ENCODE data around the gene NOSTRIN. TPM values are rescaled to one million over a fixed set of nuclear protein-coding genes. Genes with fewer than 3 reads are reported as not detected.

The NOSTRIN gene
- total and polyA plus RNA-seq, 4 donors: 11.4 to 20.4 (median 13.9) TPM

DNA sequence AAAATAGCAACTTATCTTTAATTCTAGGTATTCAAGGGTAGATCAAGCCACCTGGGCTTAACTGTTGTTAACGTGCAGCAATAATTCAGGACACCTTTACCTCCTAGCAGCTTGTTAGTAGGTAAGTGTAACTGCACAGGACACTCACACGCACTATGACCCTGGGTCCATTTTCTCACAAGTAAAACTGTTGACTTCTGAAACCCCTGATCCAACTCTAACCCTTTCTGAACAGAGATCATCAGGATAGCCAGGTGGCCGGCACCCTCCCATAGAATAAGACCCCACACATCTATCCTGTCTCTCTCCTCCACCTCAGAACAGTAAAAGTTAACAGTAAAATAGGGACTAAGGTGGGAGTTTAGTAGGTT is 87.2 kb downstream of the NOSTRIN start:
- WGBS (ENCODE audit: insufficient coverage): no CpG with 5 or more reads among the region's 3 CpGs
- Histone ChIP-seq H3K36me3 (ENCODE audit: control insufficient read depth, insufficient read depth, low read length) (peaks cover 3% of the 10 kb centered on the region), H3K27ac (ENCODE audit: low read depth, low read length) (no peak overlapping the region), H3K27me3 (ENCODE audit: control insufficient read depth, insufficient read depth, low read length) (no peaks in the 10 kb centered on the region), H3K4me3 (ENCODE audit: low read depth, low read length) (peak overlapping the region; percentile 79), H3K4me1 (ENCODE audit: control insufficient read depth, insufficient read depth, low read length) (peaks cover 4% of the 10 kb centered on the region), H3K9me3 (ENCODE audit: control insufficient read depth, insufficient read depth, low read length) (no peaks in the 10 kb centered on the region)
- no peak for DNase-seq (ENCODE audit: low read depth in 4 of 6, low spot score in 6 of 6)

DNA sequence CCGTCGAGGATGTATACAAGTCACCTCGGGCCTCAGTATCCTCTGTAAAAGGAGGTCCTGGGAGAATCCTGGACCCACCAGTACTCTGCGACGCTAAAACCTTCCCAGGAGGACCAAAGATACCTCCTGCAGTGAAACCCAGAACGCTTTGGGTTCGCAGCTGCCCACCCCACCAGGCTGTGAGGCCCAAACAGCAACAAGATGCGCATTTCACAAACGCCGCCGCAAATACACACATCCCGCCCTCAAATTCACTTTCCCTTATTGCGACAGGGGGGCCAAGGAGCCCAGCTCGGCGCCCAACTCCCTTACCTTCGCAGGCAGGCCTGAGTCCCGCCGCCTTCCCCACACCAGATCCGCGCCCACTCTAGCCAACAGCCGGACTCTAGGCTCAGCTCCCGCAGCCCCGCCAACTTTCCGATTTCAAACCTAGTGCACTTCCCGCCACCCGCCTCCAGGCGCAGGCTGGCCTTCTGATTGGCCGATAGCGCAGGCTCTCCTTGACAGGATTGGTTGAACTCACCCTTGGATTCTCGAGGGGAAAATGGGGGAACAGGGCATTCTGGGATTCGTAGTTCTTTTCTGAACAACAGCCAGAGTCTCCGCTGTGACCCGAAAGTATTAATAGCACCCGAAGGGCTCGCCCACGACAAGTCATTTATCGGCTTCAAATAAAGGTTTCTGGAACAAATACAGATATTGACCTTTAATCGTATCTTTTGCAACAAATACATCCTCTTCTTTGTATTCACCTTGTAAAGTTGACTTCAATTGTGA is 87.8 kb downstream of the NOSTRIN start, which contains the start of gene SPC25:
Gene SPC25, minus strand, starts transcription at position 425 of the 777 bp plus-strand sequence. CDS start 911 bp downstream, outside the sequence.
- WGBS (ENCODE audit: insufficient coverage): under 1% methylated on average over 32 of the region's 38 CpGs
- no peak within 1 kb of the TSS for H3K27ac ChIP-seq (ENCODE audit: low read depth, low read length)
- no peaks in the 10 kb centered on the region for H3K9me3 ChIP-seq (ENCODE audit: control insufficient read depth, insufficient read depth, low read length)

GRCh38 chr2:168892327-168892726 is 89.9 kb downstream of the NOSTRIN start:
- H3K9me3 ChIP-seq (ENCODE audit: control insufficient read depth, insufficient read depth, low read length): no peaks in the 10 kb centered on the region
- peaks cover 4% of the 10 kb centered on the region for H3K4me1 ChIP-seq (ENCODE audit: control insufficient read depth, insufficient read depth, low read length)
- H3K36me3 ChIP-seq (ENCODE audit: control insufficient read depth, insufficient read depth, low read length): peaks cover 3% of the 10 kb centered on the region
- no peak overlapping the region for H3K27ac ChIP-seq (ENCODE audit: low read depth, low read length)
- no peak for DNase-seq (ENCODE audit: low read depth in 4 of 6, low spot score in 6 of 6)
- no peak overlapping the region for H3K4me3 ChIP-seq (ENCODE audit: low read depth, low read length)
- no peaks in the 10 kb centered on the region for H3K27me3 ChIP-seq (ENCODE audit: control insufficient read depth, insufficient read depth, low read length)
- no CpG with 5 or more reads among the region's 3 CpGs for WGBS (ENCODE audit: insufficient coverage)

More for the DNA sequence above, 87.8 kb downstream of the NOSTRIN start, which contains the start of gene SPC25:
- H3K27me3 ChIP-seq (ENCODE audit: control insufficient read depth, insufficient read depth, low read length): no peaks in the 10 kb centered on the region
- peak; percentile 77 to 98 (median 90) for DNase-seq (ENCODE audit: low read depth in 4 of 6, low spot score in 6 of 6)
- H3K4me1 ChIP-seq (ENCODE audit: control insufficient read depth, insufficient read depth, low read length): peaks cover 4% of the 10 kb centered on the region
- H3K36me3 ChIP-seq (ENCODE audit: control insufficient read depth, insufficient read depth, low read length): peaks cover 3% of the 10 kb centered on the region
- peak within 1 kb of the TSS; percentile 79 for H3K4me3 ChIP-seq (ENCODE audit: low read depth, low read length)

DNA sequence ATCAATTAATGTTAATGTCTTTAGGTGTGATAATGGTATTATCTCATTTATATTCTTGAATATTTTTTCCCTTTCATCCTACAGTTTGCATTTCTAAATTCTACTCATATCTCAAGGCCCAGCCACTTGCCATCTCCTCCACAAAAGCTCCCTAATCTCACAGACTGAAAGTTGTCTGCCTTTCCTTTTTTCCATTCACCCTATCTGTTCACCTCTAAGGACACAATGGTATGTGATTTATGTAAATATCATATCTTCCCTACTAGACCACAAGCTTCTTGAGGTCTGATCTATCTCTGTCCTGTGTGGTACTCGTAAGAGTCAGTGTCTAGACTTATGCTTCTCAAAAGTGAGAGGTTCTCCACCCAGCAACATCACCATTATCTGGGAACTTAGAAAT is 91.7 kb downstream of the NOSTRIN start:
- WGBS (ENCODE audit: insufficient coverage): no CpG with 5 or more reads among the region's 1 CpG

GRCh38 chr2:168894720-168895119 is 92.3 kb downstream of the NOSTRIN start:
- Histone ChIP-seq H3K9me3 (ENCODE audit: control insufficient read depth, insufficient read depth, low read length) (no peaks in the 10 kb centered on the region), H3K27ac (ENCODE audit: low read depth, low read length) (no peak overlapping the region), H3K27me3 (ENCODE audit: control insufficient read depth, insufficient read depth, low read length) (no peaks in the 10 kb centered on the region), H3K4me1 (ENCODE audit: control insufficient read depth, insufficient read depth, low read length) (peaks cover 4% of the 10 kb centered on the region), H3K4me3 (ENCODE audit: low read depth, low read length) (no peak overlapping the region), H3K36me3 (ENCODE audit: control insufficient read depth, insufficient read depth, low read length) (no peaks in the 10 kb centered on the region)
- DNase-seq (ENCODE audit: low read depth in 4 of 6, low spot score in 6 of 6): peak in 1 of 6 donors; percentile 38

More for the DNA sequence above, 91.7 kb downstream of the NOSTRIN start:
- H3K4me3 ChIP-seq (ENCODE audit: low read depth, low read length): no peak overlapping the region
- H3K9me3 ChIP-seq (ENCODE audit: control insufficient read depth, insufficient read depth, low read length): no peaks in the 10 kb centered on the region
- no peak overlapping the region for H3K27ac ChIP-seq (ENCODE audit: low read depth, low read length)
- H3K36me3 ChIP-seq (ENCODE audit: control insufficient read depth, insufficient read depth, low read length): no peaks in the 10 kb centered on the region
- H3K27me3 ChIP-seq (ENCODE audit: control insufficient read depth, insufficient read depth, low read length): no peaks in the 10 kb centered on the region
- no peak for DNase-seq (ENCODE audit: low read depth in 4 of 6, low spot score in 6 of 6)
- peaks cover 4% of the 10 kb centered on the region for H3K4me1 ChIP-seq (ENCODE audit: control insufficient read depth, insufficient read depth, low read length)

GRCh38 chr2:168895771-168896170 is 93.3 kb downstream of the NOSTRIN start:
- H3K4me1 ChIP-seq (ENCODE audit: control insufficient read depth, insufficient read depth, low read length): no peaks in the 10 kb centered on the region
- no peak for DNase-seq (ENCODE audit: low read depth in 4 of 6, low spot score in 6 of 6)
- H3K27ac ChIP-seq (ENCODE audit: low read depth, low read length): no peak overlapping the region
- no peaks in the 10 kb centered on the region for H3K27me3 ChIP-seq (ENCODE audit: control insufficient read depth, insufficient read depth, low read length)
- no peaks in the 10 kb centered on the region for H3K9me3 ChIP-seq (ENCODE audit: control insufficient read depth, insufficient read depth, low read length)
- no peak overlapping the region for H3K4me3 ChIP-seq (ENCODE audit: low read depth, low read length)
- H3K36me3 ChIP-seq (ENCODE audit: control insufficient read depth, insufficient read depth, low read length): no peaks in the 10 kb centered on the region

GRCh38 chr2:168896783-168897182 is 94.3 kb downstream of the NOSTRIN start:
- H3K27ac ChIP-seq (ENCODE audit: low read depth, low read length): no peak overlapping the region

GRCh38 chr2:168897449-168897848 is 95.0 kb downstream of the NOSTRIN start:
- no peaks in the 10 kb centered on the region for H3K27me3 ChIP-seq (ENCODE audit: control insufficient read depth, insufficient read depth, low read length)
- H3K4me3 ChIP-seq (ENCODE audit: low read depth, low read length): no peak overlapping the region
- no peaks in the 10 kb centered on the region for H3K9me3 ChIP-seq (ENCODE audit: control insufficient read depth, insufficient read depth, low read length)
- H3K36me3 ChIP-seq (ENCODE audit: control insufficient read depth, insufficient read depth, low read length): no peaks in the 10 kb centered on the region
- no peaks in the 10 kb centered on the region for H3K4me1 ChIP-seq (ENCODE audit: control insufficient read depth, insufficient read depth, low read length)
- no CpG with 5 or more reads among the region's 1 CpG for WGBS (ENCODE audit: insufficient coverage)
- no peak overlapping the region for H3K27ac ChIP-seq (ENCODE audit: low read depth, low read length)
- no peak for DNase-seq (ENCODE audit: low read depth in 4 of 6, low spot score in 6 of 6)

More at GRCh38 chr2:168896783-168897182, 94.3 kb downstream of the NOSTRIN start:
- no CpG with 5 or more reads among the region's 4 CpGs for WGBS (ENCODE audit: insufficient coverage)
- H3K4me3 ChIP-seq (ENCODE audit: low read depth, low read length): no peak overlapping the region
- no peak for DNase-seq (ENCODE audit: low read depth in 4 of 6, low spot score in 6 of 6)
- H3K4me1 ChIP-seq (ENCODE audit: control insufficient read depth, insufficient read depth, low read length): no peaks in the 10 kb centered on the region
- no peaks in the 10 kb centered on the region for H3K36me3 ChIP-seq (ENCODE audit: control insufficient read depth, insufficient read depth, low read length)
- H3K9me3 ChIP-seq (ENCODE audit: control insufficient read depth, insufficient read depth, low read length): no peaks in the 10 kb centered on the region
- H3K27me3 ChIP-seq (ENCODE audit: control insufficient read depth, insufficient read depth, low read length): no peaks in the 10 kb centered on the region

- Histone ChIP-seq H3K27me3 (ENCODE audit: control insufficient read depth, insufficient read depth, low read length) (no peaks in the 10 kb centered on the region), H3K36me3 (ENCODE audit: control insufficient read depth, insufficient read depth, low read length) (no peaks in the 10 kb centered on the region), H3K4me1 (ENCODE audit: control insufficient read depth, insufficient read depth, low read length) (no peaks in the 10 kb centered on the region), H3K4me3 (ENCODE audit: low read depth, low read length) (no peak within 1 kb of the TSS), H3K9me3 (ENCODE audit: control insufficient read depth, insufficient read depth, low read length) (no peaks in the 10 kb centered on the region), H3K27ac (ENCODE audit: low read depth, low read length) (no peak within 1 kb of the TSS)
- 34% methylated on average over 2 of the region's 5 CpGs for WGBS (ENCODE audit: insufficient coverage)
- peak in 2 of 6 donors; percentile 20 to 65 for DNase-seq (ENCODE audit: low read depth in 4 of 6, low spot score in 6 of 6)
These were observed 98.6 kb downstream of the NOSTRIN start, which contains the start of gene G6PC2 for GRCh38 chr2:168901003-168901402. TSS of gene G6PC2 (plus strand) at chr2:168901291. CDS start at chr2:168901332, 41 bp downstream.

GRCh38 chr2:168903888-168904287 is 101.5 kb downstream of the NOSTRIN start:
- no CpG with 5 or more reads among the region's 2 CpGs for WGBS (ENCODE audit: insufficient coverage)
- H3K27me3 ChIP-seq (ENCODE audit: control insufficient read depth, insufficient read depth, low read length): no peaks in the 10 kb centered on the region
- H3K4me1 ChIP-seq (ENCODE audit: control insufficient read depth, insufficient read depth, low read length): no peaks in the 10 kb centered on the region
- no peak for DNase-seq (ENCODE audit: low read depth in 4 of 6, low spot score in 6 of 6)
- H3K27ac ChIP-seq (ENCODE audit: low read depth, low read length): no peak overlapping the region
- H3K36me3 ChIP-seq (ENCODE audit: control insufficient read depth, insufficient read depth, low read length): no peaks in the 10 kb centered on the region
- no peaks in the 10 kb centered on the region for H3K9me3 ChIP-seq (ENCODE audit: control insufficient read depth, insufficient read depth, low read length)
- no peak overlapping the region for H3K4me3 ChIP-seq (ENCODE audit: low read depth, low read length)

Data from spinal cord (tissue), 10 donors.